IMR-90 (cell line): ENCODE data around the gene ANKRD2. TPM values are rescaled to one million over a fixed set of nuclear protein-coding genes. Genes with fewer than 3 reads are reported as not detected.
"Not testable (repeated sequence)": the region's sequence is repeated elsewhere in the genome, so short reads cannot be mapped to it uniquely, and the experiment has no call there.

Source experiments
- ATAC-seq: fragments of 200-7000 bp; cut with Tn5 transposase; 2 replicates; pipeline ENCODE4 v1.9.1; 2020; ENCODE audit warnings: low read depth, mild to moderate bottlenecking, moderate library complexity
- BruUV-seq: library from RNA; stranded (reverse); fragments of 400-500 nt; replicated peaks from 2 replicates; lab custom pipeline; 2021; lab: Mats Ljungman, UMichigan
- CTCF ChIA-PET: fragments of 300-600 bp; formaldehyde crosslinking; extraction: SDS; loops from one replicate; lab custom pipeline; 2021; ENCODE audit warnings: antibody characterized with exemption; lab: Yijun Ruan, JAX
- POLR2A ChIA-PET: fragments of 300-600 bp; sonication (Branson Sonifier 250); formaldehyde crosslinking; loops from one replicate; lab custom pipeline; 2022; ENCODE audit warnings: antibody characterized with exemption; ENCODE audit not compliant: unreplicated experiment; lab: Charles Lee
- DNase-seq: peaks from one replicate; pipeline ENCODE4 v3.0.0; 2013
- H2AFZ ChIP-seq: replicated peaks from 2 replicates; pipeline ENCODE3; 2013; ENCODE audit warnings: low read length, mild to moderate bottlenecking; ENCODE audit not compliant: poor library complexity
- H2AK5ac ChIP-seq: 2 replicates; pipeline ENCODE4 v1.6.1; 2013; ENCODE audit warnings: low read depth, low read length, inconsistent platforms
- H2AK9ac ChIP-seq: replicated peaks from 2 replicates; pipeline ENCODE3; 2013; ENCODE audit warnings: mild to moderate bottlenecking, low read depth, low read length, moderate library complexity; ENCODE audit not compliant: poor library complexity
- H2BK120ac ChIP-seq: 2 replicates; pipeline ENCODE4 v1.6.1; 2013; ENCODE audit warnings: low read depth, low read length, inconsistent platforms
- H2BK15ac ChIP-seq: 3 replicates; pipeline ENCODE4 v1.6.1; 2013; ENCODE audit warnings: low read depth, low read length, inconsistent platforms
- H2BK20ac ChIP-seq: 2 replicates; pipeline ENCODE4 v1.6.1; 2013; ENCODE audit warnings: low read depth, mild to moderate bottlenecking, inconsistent platforms, low read length, moderate library complexity
- H2BK5ac ChIP-seq: 2 replicates; pipeline ENCODE4 v1.6.1; 2013; ENCODE audit warnings: mild to moderate bottlenecking, low read depth, low read length, inconsistent platforms; ENCODE audit not compliant: poor library complexity, severe bottlenecking
- H3K14ac ChIP-seq: replicated peaks from 2 replicates; pipeline ENCODE4 v1.6.1; 2013; ENCODE audit warnings: low read depth, low read length, inconsistent platforms
- H3K18ac ChIP-seq: 2 replicates; pipeline ENCODE4 v1.6.1; 2013; ENCODE audit warnings: low read depth, low read length, control low read depth
- H3K23ac ChIP-seq: 2 replicates; pipeline ENCODE4 v1.6.1; 2013; ENCODE audit warnings: low read depth, low read length, inconsistent platforms
- H3K27ac ChIP-seq: 2 replicates; pipeline ENCODE4 v1.5.1; 2013; ENCODE audit warnings: mild to moderate bottlenecking, control low read depth, low read length; ENCODE audit not compliant: insufficient read depth
- H3K27me3 ChIP-seq: 2 replicates; pipeline ENCODE4 v1.6.1; 2013; ENCODE audit warnings: low read length; ENCODE audit not compliant: control insufficient read depth, insufficient read depth
- H3K36me3 ChIP-seq: 2 replicates; pipeline ENCODE4 v1.6.1; 2013; ENCODE audit warnings: low read length, mixed read lengths; ENCODE audit not compliant: control insufficient read depth, insufficient read depth
- H3K4ac ChIP-seq: 2 replicates; pipeline ENCODE4 v1.6.1; 2013; ENCODE audit warnings: low read depth, low read length, inconsistent platforms
- H3K4me1 ChIP-seq: 2 replicates; pipeline ENCODE4 v1.6.1; 2013; ENCODE audit warnings: low read length, mixed read lengths; ENCODE audit not compliant: control insufficient read depth, insufficient read depth
- H3K4me2 ChIP-seq: 2 replicates; pipeline ENCODE4 v1.6.1; 2013; ENCODE audit warnings: low read depth, mild to moderate bottlenecking, control low read depth, low read length, moderate library complexity
- H3K4me3 ChIP-seq: 2 replicates; pipeline ENCODE4 v1.5.1; 2013; ENCODE audit warnings: low read depth, mild to moderate bottlenecking, control low read depth, low read length, moderate library complexity; ENCODE audit not compliant: insufficient read depth
- H3K56ac ChIP-seq: 2 replicates; pipeline ENCODE4 v1.6.1; 2013; ENCODE audit warnings: low read length, inconsistent platforms; ENCODE audit not compliant: insufficient read depth; ENCODE audit errors: extremely low read depth
- H3K79me1 ChIP-seq, 2 experiments: 2 replicates each; pipeline ENCODE4 v1.6.1; 2013; ENCODE audit warnings: low read length in 2 of 2, inconsistent platforms in 1 of 2, low read depth in 1 of 2
- H3K9ac ChIP-seq: 2 replicates; pipeline ENCODE4 v1.6.1; 2013; ENCODE audit warnings: low read depth, low read length, control low read depth
- H3K9me1 ChIP-seq: 2 replicates; pipeline ENCODE4 v1.6.1; 2013; ENCODE audit warnings: low read length, inconsistent platforms; ENCODE audit not compliant: insufficient read depth
- H3K9me3 ChIP-seq: 2 replicates; pipeline ENCODE4 v1.6.1; 2013; ENCODE audit warnings: low read length; ENCODE audit not compliant: control insufficient read depth, insufficient read depth
- H4K20me1 ChIP-seq: 2 replicates; pipeline ENCODE4 v1.6.1; 2013; ENCODE audit warnings: low read length, inconsistent platforms; ENCODE audit not compliant: insufficient read depth
- H4K5ac ChIP-seq: 2 replicates; pipeline ENCODE4 v1.6.1; 2013; ENCODE audit warnings: mild to moderate bottlenecking, low read depth, low read length, control low read depth
- H4K8ac ChIP-seq, 2 experiments: 2 replicates each; pipeline ENCODE4 v1.6.1; 2013; ENCODE audit warnings: low read depth in 2 of 2, low read length in 2 of 2, control low read depth in 1 of 2, inconsistent platforms in 1 of 2
- H4K91ac ChIP-seq: 2 replicates; pipeline ENCODE4 v1.6.1; 2013; ENCODE audit warnings: low read depth, low read length, inconsistent platforms; ENCODE audit not compliant: insufficient read depth
- MAFK ChIP-seq: IDR thresholded peaks from 2 replicates; pipeline ENCODE4 v1.6.1; 2012; ENCODE audit warnings: low read depth, low read length, improper control_type of control experiment
- WGBS, 2 experiments: methylation state at CpG; one replicate each; pipeline versions ENCODE4 v1.1.5 to v1.1.7; 2013; ENCODE audit warnings: missing lambda C conversion rate in 2 of 2; ENCODE audit not compliant: insufficient read length in 1 of 2; ENCODE audit errors: extremely low coverage in 2 of 2; 5-methylcytosine and 5-hydroxymethylcytosine counted together
- dilution Hi-C: fragments of 300-500 bp; cut with HindIII; formaldehyde crosslinking; loops from one replicate; pipeline ENCODE4 v1.14.3; 2018; ENCODE audit warnings: low sequenced_read_pairs; ENCODE audit not compliant: unreplicated experiment
- in situ Hi-C: fragments of 300-500 bp; cut with MboI; formaldehyde crosslinking; loops from 3 replicates; pipeline ENCODE4 v1.14.3; 2019; ENCODE audit warnings: low sequenced_read_pairs, inconsistent platforms, mixed read lengths
- intact Hi-C: fragments of 100-400 bp; cut with micrococcal nuclease; formaldehyde crosslinking; loops from 2 replicates; pipeline ENCODE4 v1.10.0; 2022
- polyA plus RNA-seq, 3 experiments: library from polyadenylated mRNA; depleted of rRNA; stranded (reverse); fragments of >200 nt; gene quantifications; 2 replicates each; pipeline ENCODE4 v1.2.3, GENCODE V29; 2012; ENCODE audit warnings: low replicate concordance in 1 of 3
- total RNA-seq: library from RNA; depleted of rRNA; stranded (reverse); fragments of >200 nt; gene quantifications from 2 replicates; pipeline ENCODE4 v1.2.3, GENCODE V29; 2012

Gene ANKRD2
- total and polyA plus RNA-seq, 2 of the 4 experiments (the other 2 are of a cell fraction) = 0.36 to 0.65 TPM

GRCh38 chr10:97576487-97576886 is 3.9 kb downstream of the ANKRD2 start:
- dilution Hi-C loops, H2BK20ac ChIP-seq, H3K14ac ChIP-seq, H3K9ac ChIP-seq, H4K91ac ChIP-seq, H2BK5ac ChIP-seq, H3K79me1 ChIP-seq, H2AK5ac ChIP-seq, BruUV-seq, H2BK15ac ChIP-seq, H3K4ac ChIP-seq, H3K36me3 ChIP-seq, H3K27ac ChIP-seq, H2BK120ac ChIP-seq, H3K9me3 ChIP-seq, ATAC-seq, H4K8ac ChIP-seq, H3K56ac ChIP-seq, H2AK9ac ChIP-seq, POLR2A ChIA-PET, H4K5ac ChIP-seq, H2AFZ ChIP-seq, H3K4me3 ChIP-seq, H3K23ac ChIP-seq, H3K4me2 ChIP-seq, H4K20me1 ChIP-seq, DNase-seq, H3K18ac ChIP-seq, intact Hi-C loops, H3K27me3 ChIP-seq: not testable (repeated sequence)
- in situ Hi-C loops = loop anchor here (10.0 kb wide), 1 partner anchor 158 kb away; the partner anchor contains the start of gene ZFYVE27
- peaks cover 11% of the 10 kb centered on the region for H3K9me1 ChIP-seq
- WGBS, 2 experiments = no CpG with 5 or more reads among the region's 5 CpGs
- TF ChIP-seq MAFK = 0 out of 2 replicates have a peak, but pooled peaks have one; percentile 16
- CTCF ChIA-PET = interaction anchor here (1.6 kb wide), 1 partner anchor 36 kb away, joined by 4 read pairs; no protein-coding TSS in a partner anchor
- H3K4me1 ChIP-seq = peaks cover 16% of the 10 kb centered on the region
